Effector memory CD4-positive, alpha-beta T cell (primary cell): ENCODE measurements around the gene TMEM145.

ENCODE experiments used
- DNase-seq, 3 donors: peaks; one replicate each; pipeline ENCODE4 v3.0.0-alpha.2; 2020
- H3K27ac ChIP-seq: 2 replicates; pipeline ENCODE4 v1.7.0; 2013; ENCODE audit warnings: mild to moderate bottlenecking, low read length, moderate library complexity; ENCODE audit not compliant: insufficient read depth, poor library complexity, severe bottlenecking
- H3K27me3 ChIP-seq: replicated peaks from 2 replicates; pipeline ENCODE4 v1.7.0; 2013; ENCODE audit warnings: mild to moderate bottlenecking, low read length; ENCODE audit not compliant: insufficient read depth, control insufficient read depth, poor library complexity, severe bottlenecking
- H3K36me3 ChIP-seq: 2 replicates; pipeline ENCODE4 v1.7.0; 2013; ENCODE audit warnings: mild to moderate bottlenecking, low read length, moderate library complexity; ENCODE audit not compliant: control insufficient read depth, insufficient read depth
- H3K4me1 ChIP-seq: 2 replicates; pipeline ENCODE4 v1.7.0; 2013; ENCODE audit warnings: low read length, mild to moderate bottlenecking; ENCODE audit not compliant: control insufficient read depth, insufficient read depth, poor library complexity, severe bottlenecking
- H3K4me3 ChIP-seq: 2 replicates; pipeline ENCODE4 v1.7.0; 2013; ENCODE audit warnings: low read length, low read depth, mild to moderate bottlenecking; ENCODE audit not compliant: insufficient read depth, poor library complexity, severe bottlenecking
- H3K9me3 ChIP-seq: 2 replicates; pipeline ENCODE4 v1.7.0; 2013; ENCODE audit warnings: mild to moderate bottlenecking, low read length, moderate library complexity; ENCODE audit not compliant: control insufficient read depth

Gene TMEM145

GRCh38 chr19:42271045-42271419 lies 42.1 kb upstream of the TMEM145 start:
- H3K4me1 ChIP-seq = peaks cover 30% of the 10 kb centered on the region
- no peaks in the 10 kb centered on the region for H3K9me3 ChIP-seq
- no peak for DNase-seq
- H3K36me3 ChIP-seq = peaks cover 32% of the 10 kb centered on the region
- H3K27me3 ChIP-seq = no peaks in the 10 kb centered on the region
- H3K27ac ChIP-seq = peak overlapping the region; percentile 93
- H3K4me3 ChIP-seq = peak overlapping the region; percentile 55

GRCh38 chr19:42271861-42272534 lies 41.1 kb upstream of the TMEM145 start:
- Histone ChIP-seq H3K4me3 (no peak overlapping the region), H3K4me1 (peaks cover 37% of the 10 kb centered on the region), H3K36me3 (peaks cover 32% of the 10 kb centered on the region), H3K27me3 (no peaks in the 10 kb centered on the region), H3K27ac (no peak overlapping the region), H3K9me3 (no peaks in the 10 kb centered on the region)
- no peak for DNase-seq

- no peaks in the 10 kb centered on the region for H3K9me3 ChIP-seq
- H3K4me3 ChIP-seq = no peak overlapping the region
- DNase-seq = no peak
- no peaks in the 10 kb centered on the region for H3K27me3 ChIP-seq
- peaks cover 35% of the 10 kb centered on the region for H3K4me1 ChIP-seq
- H3K27ac ChIP-seq = no peak overlapping the region
- peaks cover 32% of the 10 kb centered on the region for H3K36me3 ChIP-seq
Measured at GRCh38 chr19:42272535-42272897, 40.6 kb upstream of the TMEM145 start.

GRCh38 chr19:42272989-42273406 lies 40.1 kb upstream of the TMEM145 start:
- DNase-seq = no peak
- Histone ChIP-seq H3K4me3 (no peak overlapping the region), H3K27me3 (no peaks in the 10 kb centered on the region), H3K36me3 (peaks cover 32% of the 10 kb centered on the region), H3K9me3 (no peaks in the 10 kb centered on the region), H3K4me1 (peaks cover 31% of the 10 kb centered on the region), H3K27ac (no peak overlapping the region)

- Histone ChIP-seq H3K4me3 (no peak overlapping the region), H3K27me3 (no peaks in the 10 kb centered on the region), H3K9me3 (no peaks in the 10 kb centered on the region), H3K36me3 (peaks cover 32% of the 10 kb centered on the region), H3K27ac (no peak overlapping the region), H3K4me1 (peaks cover 30% of the 10 kb centered on the region)
- DNase-seq = no peak
Measured at GRCh38 chr19:42273407-42274064, 39.6 kb upstream of the TMEM145 start.

- DNase-seq = no peak
- H3K9me3 ChIP-seq = no peaks in the 10 kb centered on the region
- no peaks in the 10 kb centered on the region for H3K27me3 ChIP-seq
- H3K27ac ChIP-seq = no peak overlapping the region
- no peak overlapping the region for H3K4me3 ChIP-seq
- H3K4me1 ChIP-seq = peaks cover 33% of the 10 kb centered on the region
- peaks cover 32% of the 10 kb centered on the region for H3K36me3 ChIP-seq
Measured at GRCh38 chr19:42274065-42274682, 38.9 kb upstream of the TMEM145 start.

- no peak for DNase-seq
- Histone ChIP-seq H3K9me3 (no peaks in the 10 kb centered on the region), H3K27ac (no peak overlapping the region), H3K36me3 (peaks cover 32% of the 10 kb centered on the region), H3K4me3 (no peak overlapping the region), H3K4me1 (peaks cover 31% of the 10 kb centered on the region), H3K27me3 (no peaks in the 10 kb centered on the region)
Measured at GRCh38 chr19:42275103-42275502, 38.0 kb upstream of the TMEM145 start.

- Histone ChIP-seq H3K9me3 (no peaks in the 10 kb centered on the region), H3K27me3 (no peaks in the 10 kb centered on the region), H3K36me3 (peaks cover 32% of the 10 kb centered on the region), H3K4me3 (no peak overlapping the region), H3K27ac (no peak overlapping the region), H3K4me1 (peaks cover 27% of the 10 kb centered on the region)
- DNase-seq = no peak
Measured at GRCh38 chr19:42275517-42275916, 37.6 kb upstream of the TMEM145 start.

- Histone ChIP-seq H3K27ac (no peak overlapping the region), H3K4me1 (peaks cover 23% of the 10 kb centered on the region), H3K36me3 (peaks cover 32% of the 10 kb centered on the region), H3K9me3 (no peaks in the 10 kb centered on the region), H3K27me3 (no peaks in the 10 kb centered on the region), H3K4me3 (no peak overlapping the region)
- DNase-seq = no peak
Measured at GRCh38 chr19:42276284-42276683, 36.8 kb upstream of the TMEM145 start.

GRCh38 chr19:42276821-42277220 lies 36.3 kb upstream of the TMEM145 start:
- Histone ChIP-seq H3K36me3 (peaks cover 31% of the 10 kb centered on the region), H3K4me3 (no peak overlapping the region), H3K4me1 (peaks cover 27% of the 10 kb centered on the region), H3K27ac (no peak overlapping the region), H3K9me3 (no peaks in the 10 kb centered on the region), H3K27me3 (no peaks in the 10 kb centered on the region)
- DNase-seq = no peak
